ENCODE results near the gene IPO11. TPM values are rescaled to one million over a fixed set of nuclear protein-coding genes. Genes with fewer than 3 reads are reported as not detected.

Gene IPO11
- total RNA-seq, 1 donor from 2014 or later, result 18.3 TPM

- TF ChIP-seq CTCF (IDR thresholded peaks at IDR 0.05; ENCODE audit: insufficient read depth, low read length, poor library complexity, severe bottlenecking), result no peak
- Histone ChIP-seq H3K36me3 (ENCODE audit: control insufficient read depth, insufficient read depth, low read length) (no peaks in the 10 kb centered on the region), H3K27me3 (ENCODE audit: control insufficient read depth, insufficient read depth, low read length) (no peaks in the 10 kb centered on the region), H3K4me3 (ENCODE audit: low read depth, low read length) (no peak overlapping the region)
- DNase-seq (ENCODE audit: low read depth), result no peak
Measured at GRCh38 chr5:62489471-62489870, 76.9 kb downstream of the IPO11 start.

- no peak for TF ChIP-seq CTCF (IDR thresholded peaks at IDR 0.05; ENCODE audit: insufficient read depth, low read length, poor library complexity, severe bottlenecking)
- Histone ChIP-seq H3K4me3 (ENCODE audit: low read depth, low read length) (no peak overlapping the region), H3K36me3 (ENCODE audit: control insufficient read depth, insufficient read depth, low read length) (no peaks in the 10 kb centered on the region), H3K27me3 (ENCODE audit: control insufficient read depth, insufficient read depth, low read length) (no peaks in the 10 kb centered on the region)
- DNase-seq (ENCODE audit: low read depth), result no peak
Measured at GRCh38 chr5:62494772-62495171, 82.2 kb downstream of the IPO11 start.

- H3K36me3 ChIP-seq (ENCODE audit: control insufficient read depth, insufficient read depth, low read length), result no peaks in the 10 kb centered on the region
- TF ChIP-seq CTCF (IDR thresholded peaks at IDR 0.05; ENCODE audit: insufficient read depth, low read length, poor library complexity, severe bottlenecking), result no peak
- H3K4me3 ChIP-seq (ENCODE audit: low read depth, low read length), result no peak overlapping the region
- no peaks in the 10 kb centered on the region for H3K27me3 ChIP-seq (ENCODE audit: control insufficient read depth, insufficient read depth, low read length)
- no peak for DNase-seq (ENCODE audit: low read depth)
Measured at GRCh38 chr5:62496876-62497275, 84.3 kb downstream of the IPO11 start.

- no peak overlapping the region for H3K4me3 ChIP-seq (ENCODE audit: low read depth, low read length)
- no peaks in the 10 kb centered on the region for H3K27me3 ChIP-seq (ENCODE audit: control insufficient read depth, insufficient read depth, low read length)
- no peaks in the 10 kb centered on the region for H3K36me3 ChIP-seq (ENCODE audit: control insufficient read depth, insufficient read depth, low read length)
- no peak for DNase-seq (ENCODE audit: low read depth)
- TF ChIP-seq CTCF (IDR thresholded peaks at IDR 0.05; ENCODE audit: insufficient read depth, low read length, poor library complexity, severe bottlenecking), result no peak
Measured at GRCh38 chr5:62498961-62499360, 86.4 kb downstream of the IPO11 start.

GRCh38 chr5:62499756-62500155 lies 87.2 kb downstream of the IPO11 start:
- Histone ChIP-seq H3K27me3 (ENCODE audit: control insufficient read depth, insufficient read depth, low read length) (no peaks in the 10 kb centered on the region), H3K36me3 (ENCODE audit: control insufficient read depth, insufficient read depth, low read length) (no peaks in the 10 kb centered on the region), H3K4me3 (ENCODE audit: low read depth, low read length) (no peak overlapping the region)
- no peak for DNase-seq (ENCODE audit: low read depth)
- no peak for TF ChIP-seq CTCF (IDR thresholded peaks at IDR 0.05; ENCODE audit: insufficient read depth, low read length, poor library complexity, severe bottlenecking)

GRCh38 chr5:62502456-62503101 lies 90.0 kb downstream of the IPO11 start:
- Histone ChIP-seq H3K27me3 (ENCODE audit: control insufficient read depth, insufficient read depth, low read length) (no peaks in the 10 kb centered on the region), H3K4me3 (ENCODE audit: low read depth, low read length) (no peak overlapping the region), H3K36me3 (ENCODE audit: control insufficient read depth, insufficient read depth, low read length) (no peaks in the 10 kb centered on the region)
- no peak for DNase-seq (ENCODE audit: low read depth)
- TF ChIP-seq CTCF (IDR thresholded peaks at IDR 0.05; ENCODE audit: insufficient read depth, low read length, poor library complexity, severe bottlenecking), result no peak
